HG02870 (cell line): ENCODE data around the gene CAB39.

ENCODE experiments used
- ATAC-seq: cut with Tn5 transposase; IDR thresholded peaks from one replicate; pipeline ENCODE4 v1.9.1; 2021; ENCODE audit warnings: mild to moderate bottlenecking, moderate library complexity; ENCODE audit not compliant: unreplicated experiment

CAB39 gene

GRCh38 chr2:230779126-230779525 is 66.5 kb downstream of the CAB39 start:
- ATAC-seq, result peak; percentile 39

- no peak for ATAC-seq
Observed at GRCh38 chr2:230779607-230780006, 67.0 kb downstream of the CAB39 start.

GRCh38 chr2:230781130-230781797 is 68.6 kb downstream of the CAB39 start:
- ATAC-seq, result no peak

- ATAC-seq, result no peak
Observed at GRCh38 chr2:230783101-230783500, 70.5 kb downstream of the CAB39 start.

- ATAC-seq, result no peak
Observed at GRCh38 chr2:230784795-230785194, 72.2 kb downstream of the CAB39 start.

- ATAC-seq, result no peak
Observed at GRCh38 chr2:230785346-230785745, 72.7 kb downstream of the CAB39 start.

GRCh38 chr2:230787101-230787500 is 74.5 kb downstream of the CAB39 start:
- ATAC-seq, result no peak

GRCh38 chr2:230788554-230789175 is 76.0 kb downstream of the CAB39 start:
- no peak for ATAC-seq

- ATAC-seq, result no peak
Observed at GRCh38 chr2:230790981-230791380, 78.3 kb downstream of the CAB39 start.

- peak; percentile 56 for ATAC-seq
Observed at GRCh38 chr2:230793572-230794359, 81.1 kb downstream of the CAB39 start.

- no peak for ATAC-seq
Observed at GRCh38 chr2:230794497-230794896, 81.9 kb downstream of the CAB39 start.

- ATAC-seq, result no peak
Observed at GRCh38 chr2:230795856-230796255, 83.2 kb downstream of the CAB39 start.

- ATAC-seq, result no peak
Observed at GRCh38 chr2:230796280-230796862, 83.7 kb downstream of the CAB39 start.

GRCh38 chr2:230797515-230798495 is 85.2 kb downstream of the CAB39 start:
- peak; percentile 65 for ATAC-seq

- ATAC-seq, result no peak
Observed at GRCh38 chr2:230798769-230799399, 86.2 kb downstream of the CAB39 start.

- no peak for ATAC-seq
Observed at GRCh38 chr2:230805353-230806017, 92.8 kb downstream of the CAB39 start.

- ATAC-seq, result no peak
Observed at GRCh38 chr2:230807729-230808128, 95.1 kb downstream of the CAB39 start.

GRCh38 chr2:230809015-230809414 is 96.4 kb downstream of the CAB39 start:
- no peak for ATAC-seq

- ATAC-seq, result no peak
Observed at GRCh38 chr2:230809677-230810251, 97.1 kb downstream of the CAB39 start.
